Immature natural killer cell (primary cell): ENCODE data around the gene TMEM30B. TPM values are rescaled to one million over a fixed set of nuclear protein-coding genes. Genes with fewer than 3 reads are reported as not detected.

ENCODE experiments used
- DNase-seq, 3 donors: peaks; one replicate each; pipeline ENCODE4 v3.0.0; 2022; ENCODE audit warnings: mixed read lengths in 1 of 3
- H3K27ac Mint-ChIP-seq, 6 donors: one replicate each; pipeline ENCODE4 v1.8.0; 2020; ENCODE audit warnings: mixed read lengths in 6 of 6, mild to moderate bottlenecking in 5 of 6, inconsistent platforms in 4 of 6, moderate library complexity in 3 of 6
- H3K27me3 Mint-ChIP-seq, 3 donors: one replicate each; pipeline ENCODE4 v1.8.0; 2020 to 2021; ENCODE audit warnings: low read depth in 3 of 3, mild to moderate bottlenecking in 3 of 3, mixed read lengths in 3 of 3, moderate library complexity in 3 of 3, inconsistent platforms in 1 of 3
- H3K36me3 Mint-ChIP-seq, 3 donors: one replicate each; pipeline ENCODE4 v1.8.0; 2020; ENCODE audit warnings: mixed read lengths in 3 of 3, inconsistent platforms in 2 of 3, mild to moderate bottlenecking in 2 of 3
- H3K4me1 Mint-ChIP-seq, 2 donors: one replicate each; pipeline ENCODE4 v1.8.0; 2020; ENCODE audit warnings: inconsistent platforms in 2 of 2, mild to moderate bottlenecking in 2 of 2, mixed read lengths in 2 of 2, moderate library complexity in 1 of 2
- H3K4me3 Mint-ChIP-seq, 5 donors: one replicate each; pipeline ENCODE4 v1.8.0; 2020; ENCODE audit warnings: mild to moderate bottlenecking in 5 of 5, mixed read lengths in 5 of 5, inconsistent platforms in 3 of 5, moderate library complexity in 3 of 5
- H3K9me3 Mint-ChIP-seq, 6 donors: one replicate each; pipeline ENCODE4 v1.8.0; 2020; ENCODE audit warnings: mild to moderate bottlenecking in 6 of 6, mixed read lengths in 6 of 6, inconsistent platforms in 4 of 6, moderate library complexity in 3 of 6
- polyA plus RNA-seq, 3 donors: library from polyadenylated mRNA; unstranded; fragments of 300-500 nt; fragmentation: Illumina TruSeq; gene quantifications; one replicate each; pipeline ENCODE4 v1.2.3, GENCODE V29; 2021

Gene TMEM30B
- polyA plus RNA-seq, 3 donors from 2014 or later: 0.91 to 2.9 (median 1.2) TPM

DNA sequence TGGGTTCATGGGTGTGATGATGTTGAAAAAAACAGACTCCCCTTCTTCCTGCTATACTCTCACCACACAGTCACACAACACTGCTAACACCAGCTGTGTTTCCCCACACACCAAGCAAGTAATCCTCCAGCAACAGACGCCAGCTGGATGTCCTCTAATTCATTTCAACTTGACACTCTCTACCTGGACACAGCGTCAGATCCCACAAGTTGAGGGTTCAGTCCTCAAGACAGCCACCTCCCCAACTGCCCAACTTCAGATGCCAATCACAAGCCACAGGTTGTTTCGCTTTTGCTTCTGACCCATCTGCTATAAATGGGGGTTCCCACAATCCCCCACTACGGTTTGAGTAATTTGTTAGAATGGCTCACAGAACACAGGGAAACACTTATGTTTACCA, 49.3 kb downstream of the TMEM30B start:
- H3K27me3 Mint-ChIP-seq: peaks cover 1 to 19% (median 3%) of the 10 kb centered on the region in 3 donors
- H3K4me3 Mint-ChIP-seq: no peak overlapping the region
- H3K4me1 Mint-ChIP-seq: no peaks in the 10 kb centered on the region
- DNase-seq: no peak
- H3K9me3 Mint-ChIP-seq: no peaks in the 10 kb centered on the region
- no peaks in the 10 kb centered on the region for H3K36me3 Mint-ChIP-seq
- H3K27ac Mint-ChIP-seq: no peak overlapping the region

DNA sequence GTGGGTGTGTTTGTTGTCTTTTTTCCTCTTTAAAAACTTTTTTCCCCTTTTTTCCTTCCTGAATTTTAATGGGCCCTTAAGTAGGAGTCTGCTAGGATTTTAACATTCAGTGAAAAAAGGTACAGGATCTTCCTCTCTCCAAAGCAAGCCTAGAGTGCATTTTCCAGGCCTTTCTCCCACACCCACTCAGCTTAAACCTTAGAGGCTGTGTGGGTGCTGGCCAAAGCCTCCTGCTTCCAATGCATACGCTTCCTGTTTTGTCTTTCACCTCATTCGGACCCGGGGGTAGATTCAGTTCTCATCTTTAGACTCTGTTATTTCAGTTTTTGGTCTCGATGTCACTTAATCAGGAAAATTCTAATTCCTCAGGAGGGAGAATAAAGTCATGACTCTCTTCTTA, 51.2 kb downstream of the TMEM30B start:
- no peaks in the 10 kb centered on the region for H3K4me1 Mint-ChIP-seq
- no peak overlapping the region for H3K27ac Mint-ChIP-seq
- H3K27me3 Mint-ChIP-seq: peaks cover 3 to 20% (median 3%) of the 10 kb centered on the region in 3 donors
- H3K4me3 Mint-ChIP-seq: no peak overlapping the region
- no peaks in the 10 kb centered on the region for H3K36me3 Mint-ChIP-seq
- DNase-seq: no peak
- H3K9me3 Mint-ChIP-seq: no peaks in the 10 kb centered on the region

DNA sequence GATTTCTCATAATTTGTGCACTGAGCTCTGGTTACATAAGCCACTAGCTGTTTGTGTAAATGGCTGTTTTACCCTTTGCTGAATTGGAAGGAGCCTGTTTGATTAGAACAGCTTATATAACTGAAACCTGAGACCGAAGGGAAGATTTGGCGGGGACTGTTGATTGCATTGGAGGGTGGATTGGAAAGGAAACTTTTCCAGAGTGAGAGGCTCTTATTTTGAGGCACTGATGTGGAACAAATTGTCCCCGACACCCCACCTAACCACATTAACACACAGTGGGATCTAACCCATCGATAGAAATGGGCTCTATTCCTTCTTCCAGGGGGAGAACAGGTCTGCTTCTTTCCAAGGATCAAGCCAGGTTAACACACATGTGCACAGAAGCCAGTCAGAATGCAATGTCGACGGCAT, 51.7 kb downstream of the TMEM30B start:
- DNase-seq: no peak
- no peaks in the 10 kb centered on the region for H3K4me1 Mint-ChIP-seq
- no peaks in the 10 kb centered on the region for H3K36me3 Mint-ChIP-seq
- H3K27me3 Mint-ChIP-seq: peaks cover 3 to 24% (median 3%) of the 10 kb centered on the region in 3 donors
- H3K9me3 Mint-ChIP-seq: no peaks in the 10 kb centered on the region
- H3K27ac Mint-ChIP-seq: no peak overlapping the region
- no peak overlapping the region for H3K4me3 Mint-ChIP-seq

DNA sequence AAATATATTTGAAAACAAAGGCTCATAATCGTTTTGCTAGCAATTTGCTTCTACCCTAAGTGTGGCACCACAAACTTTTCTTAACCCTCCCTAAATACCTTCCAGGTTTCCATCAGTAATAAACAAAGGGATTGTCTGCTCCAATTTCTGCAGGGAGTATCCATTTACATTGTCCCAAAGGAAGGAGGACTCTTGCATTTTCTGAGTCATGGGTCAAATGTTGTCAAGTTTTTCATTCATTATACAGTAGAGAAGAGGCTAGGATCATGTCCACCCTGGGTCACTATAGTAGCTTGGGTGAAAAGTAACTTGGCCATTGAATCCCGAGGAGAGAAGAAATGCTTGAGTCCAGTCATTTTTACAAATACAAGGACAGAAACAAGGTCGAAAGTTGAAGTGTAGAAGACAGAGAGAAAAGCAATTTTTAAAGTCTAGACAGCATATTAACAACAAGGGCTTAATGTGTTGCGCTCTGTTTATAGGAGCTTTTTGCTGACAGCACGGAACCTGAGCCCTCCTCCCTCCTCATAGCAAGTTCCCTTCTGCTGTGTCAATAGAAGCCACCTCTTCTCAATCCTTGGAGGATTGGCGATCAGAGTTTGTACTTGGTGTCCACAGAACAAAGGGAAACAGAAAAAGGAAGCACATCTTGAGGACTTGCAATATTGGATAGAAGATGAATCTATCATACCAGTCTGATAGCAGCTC, 53.1 kb downstream of the TMEM30B start:
- Mint-ChIP-seq H3K4me1 (no peaks in the 10 kb centered on the region), H3K4me3 (no peak overlapping the region), H3K27ac (no peak overlapping the region), H3K36me3 (no peaks in the 10 kb centered on the region), H3K27me3 (peaks cover 3 to 30% (median 3%) of the 10 kb centered on the region in 3 donors), H3K9me3 (no peaks in the 10 kb centered on the region)
- DNase-seq: no peak

Other genes with a start within 250 kb of the TMEM30B start
- gene PRKCH, start 40.2 kb upstream of the TMEM30B start, polyA plus RNA-seq: 100 to 1,000 TPM; 231 to 451 (median 335) TPM